Right hindlimb (tissue), 1 donor: Measurements from ENCODE around the gene TMEM131.

Experiments
- DNase-seq: peaks from one replicate; pipeline ENCODE4 v3.0.0-alpha.2; 2018

The TMEM131 gene

GRCh38 chr2:97798416-97798815 is 197.3 kb downstream of the TMEM131 start:
- DNase-seq: no peak

- DNase-seq: no peak
These were observed 198.4 kb downstream of the TMEM131 start for GRCh38 chr2:97797355-97797754.

GRCh38 chr2:97796465-97797126 is 199.2 kb downstream of the TMEM131 start:
- no peak for DNase-seq

- DNase-seq: no peak
These were observed 203.3 kb downstream of the TMEM131 start for GRCh38 chr2:97792416-97792815.

- no peak for DNase-seq
These were observed 206.6 kb downstream of the TMEM131 start for GRCh38 chr2:97788986-97789644.

- DNase-seq: no peak
These were observed 209.9 kb downstream of the TMEM131 start for GRCh38 chr2:97785818-97786217.

GRCh38 chr2:97784953-97785352 is 210.8 kb downstream of the TMEM131 start:
- DNase-seq: no peak

GRCh38 chr2:97781981-97782380 is 213.8 kb downstream of the TMEM131 start:
- DNase-seq: no peak

- no peak for DNase-seq
These were observed 216.6 kb downstream of the TMEM131 start for GRCh38 chr2:97779141-97779540.

GRCh38 chr2:97775074-97775473 is 220.7 kb downstream of the TMEM131 start:
- DNase-seq: no peak

GRCh38 chr2:97774425-97774824 is 221.3 kb downstream of the TMEM131 start:
- DNase-seq: no peak

- no peak for DNase-seq
These were observed 225.3 kb downstream of the TMEM131 start for GRCh38 chr2:97770445-97770844.

- no peak for DNase-seq
These were observed 226.0 kb downstream of the TMEM131 start for GRCh38 chr2:97769711-97770110.

GRCh38 chr2:97769308-97769707 is 226.4 kb downstream of the TMEM131 start:
- DNase-seq: no peak

GRCh38 chr2:97766567-97766966 is 229.2 kb downstream of the TMEM131 start:
- no peak for DNase-seq

GRCh38 chr2:97765933-97766332 is 229.8 kb downstream of the TMEM131 start:
- no peak for DNase-seq

GRCh38 chr2:97764559-97765263 is 231.0 kb downstream of the TMEM131 start:
- no peak for DNase-seq

GRCh38 chr2:97763176-97763845 is 232.4 kb downstream of the TMEM131 start:
- DNase-seq: no peak

GRCh38 chr2:97761192-97761591 is 234.6 kb downstream of the TMEM131 start:
- no peak for DNase-seq

- DNase-seq: no peak
These were observed 235.2 kb downstream of the TMEM131 start for GRCh38 chr2:97760480-97761049.

GRCh38 chr2:97759727-97760407 is 235.9 kb downstream of the TMEM131 start:
- DNase-seq: no peak

- no peak for DNase-seq
These were observed 237.5 kb downstream of the TMEM131 start for GRCh38 chr2:97758131-97758705.
